Dermis blood vessel endothelial cell (primary cell): Measurements from ENCODE around the gene LRRK2. TPM values are rescaled to one million over a fixed set of nuclear protein-coding genes. Genes with fewer than 3 reads are reported as not detected.
"Not testable (repeated sequence)": the region's sequence is repeated elsewhere in the genome, so short reads cannot be mapped to it uniquely, and the experiment has no call there.

Source experiments
- DNase-seq: peaks from one replicate; pipeline ENCODE4 v3.0.0; 2010
- total RNA-seq: library from RNA; depleted of rRNA; stranded (reverse); fragments of >200 nt; gene quantifications from 2 replicates; pipeline ENCODE4 v1.2.3, GENCODE V29; 2014

Gene LRRK2
- total RNA-seq, 1 donor from 2014 or later, result 0.51 TPM

DNA sequence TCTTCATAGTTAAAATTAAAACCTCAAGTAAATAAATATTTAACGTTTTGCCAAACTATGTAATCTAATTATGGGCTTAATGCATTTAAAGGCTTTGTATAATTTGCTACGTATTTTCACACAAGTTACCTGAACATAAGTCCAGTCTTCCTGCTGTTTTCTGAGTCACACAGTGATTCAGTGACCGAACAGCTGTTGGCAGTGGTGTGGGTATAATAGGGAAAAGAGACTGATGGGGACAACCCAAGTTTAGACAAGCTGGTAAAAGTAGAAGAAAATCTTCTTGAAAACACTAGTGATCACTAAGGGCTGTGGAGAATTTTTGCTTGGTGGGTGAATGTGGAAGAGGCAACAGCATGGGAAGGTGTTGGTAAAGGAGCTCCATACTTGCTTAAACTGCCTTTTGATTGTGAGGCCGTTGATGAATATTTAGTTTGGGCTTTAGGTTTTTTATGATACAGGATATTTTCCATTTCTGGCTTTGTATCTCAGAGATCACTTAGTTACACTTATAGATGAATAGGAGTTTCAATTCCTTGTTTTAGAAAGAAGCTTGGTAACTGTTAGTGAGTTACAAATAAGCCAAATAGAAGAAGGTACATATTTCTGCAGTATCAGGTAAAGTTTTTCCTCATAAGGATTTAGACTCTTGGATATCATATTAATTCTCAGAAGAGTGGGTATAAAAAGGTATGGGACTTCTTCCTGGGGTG, 23.9 kb downstream of the LRRK2 start:
- DNase-seq, result no peak

DNA sequence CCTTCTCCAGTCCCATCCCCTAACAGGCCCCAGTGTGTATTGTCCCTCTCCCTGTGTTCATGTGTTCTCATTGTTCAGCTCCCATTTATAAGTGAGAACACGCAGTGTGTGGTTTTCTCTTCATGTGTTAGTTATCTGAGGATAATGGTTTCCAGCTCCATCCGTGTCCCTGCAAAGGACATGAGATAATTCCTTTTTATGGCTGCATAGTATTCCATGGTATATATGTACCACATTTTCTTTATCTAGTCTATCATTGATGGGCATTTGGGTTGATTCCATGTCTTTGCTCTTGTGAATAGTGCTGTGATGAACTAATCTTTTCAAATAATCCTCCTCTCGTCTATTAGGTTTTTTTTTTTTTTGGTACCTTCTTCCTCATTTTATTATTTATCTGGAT, 25.9 kb downstream of the LRRK2 start:
- DNase-seq, result not testable (repeated sequence)

DNA sequence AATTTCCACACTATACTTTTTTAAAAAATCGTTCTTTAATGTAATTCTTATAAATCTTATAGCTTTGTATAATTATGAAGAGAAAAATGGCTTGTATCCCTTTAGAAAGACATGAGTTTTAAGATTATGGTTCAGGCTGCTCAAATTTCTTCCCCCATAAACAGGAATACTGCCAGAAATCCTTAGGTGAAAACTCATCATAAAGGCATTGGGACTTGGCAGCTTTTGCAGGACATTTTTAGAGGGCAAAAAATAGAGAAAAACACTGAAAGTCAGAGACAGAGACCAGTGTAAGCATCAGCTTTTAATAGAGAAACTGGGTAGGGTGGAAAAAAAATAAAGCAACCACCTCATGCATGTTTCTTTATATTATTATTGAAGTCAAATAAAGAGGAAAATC, 29.1 kb downstream of the LRRK2 start:
- no peak for DNase-seq

GRCh38 chr12:40254455-40255085, 29.8 kb downstream of the LRRK2 start:
- DNase-seq, result no peak

DNA sequence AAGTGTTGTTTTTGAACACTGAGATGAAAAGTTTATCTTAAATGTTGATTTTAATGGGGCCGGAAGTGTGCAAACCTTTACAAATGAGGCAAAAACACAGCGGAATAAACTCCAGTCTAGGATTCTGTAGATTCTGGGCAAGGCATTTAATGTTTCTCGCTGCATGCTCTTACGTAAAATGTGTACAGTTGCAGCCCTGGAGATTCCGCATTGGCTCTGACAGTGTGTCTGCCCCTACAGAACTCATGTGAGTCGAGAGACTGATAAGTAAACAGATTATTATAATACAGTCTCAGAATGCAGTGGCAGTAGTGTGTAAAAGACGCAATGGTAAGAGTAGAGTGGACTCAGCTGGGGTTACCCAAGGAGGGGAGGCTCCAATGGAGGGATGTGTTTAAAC, 33.6 kb downstream of the LRRK2 start:
- no peak for DNase-seq

GRCh38 chr12:40261937-40262336, 37.1 kb downstream of the LRRK2 start:
- DNase-seq, result no peak

GRCh38 chr12:40262657-40263056, 37.9 kb downstream of the LRRK2 start:
- DNase-seq, result no peak

DNA sequence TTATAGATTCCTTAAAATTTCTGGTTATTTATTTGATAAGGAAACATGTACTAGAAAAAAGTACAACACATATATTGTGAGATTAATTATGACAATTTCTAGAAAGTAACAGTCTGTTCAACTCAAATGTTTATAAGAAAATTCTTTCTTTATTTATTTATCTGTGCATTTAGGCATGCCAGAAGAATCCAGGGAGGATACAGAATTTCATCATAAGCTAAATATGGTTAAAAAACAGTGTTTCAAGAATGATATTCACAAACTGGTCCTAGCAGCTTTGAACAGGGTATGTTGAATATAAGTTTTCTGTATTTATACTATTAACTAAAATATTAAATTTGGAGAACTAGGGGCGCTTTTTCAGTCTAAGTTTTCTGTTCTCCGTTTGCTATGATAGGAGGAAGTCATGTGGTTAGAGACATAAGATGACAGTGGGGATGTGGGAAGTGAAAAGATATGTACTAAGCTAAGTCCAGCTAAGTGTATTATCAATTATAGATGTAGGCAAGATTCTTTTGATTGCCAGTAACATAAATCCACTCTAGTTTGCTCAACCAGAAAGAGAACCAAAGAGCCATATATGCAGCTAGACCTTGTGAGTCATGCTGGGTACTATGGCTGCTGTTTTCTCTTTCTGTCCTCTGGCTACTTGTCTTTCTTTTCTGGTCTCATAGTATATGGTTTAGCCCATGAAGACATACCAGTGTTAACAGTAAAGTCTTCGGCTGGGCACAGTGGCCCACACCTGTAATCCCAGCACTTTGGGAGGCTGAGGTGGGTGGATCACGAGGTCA, 39.0 kb downstream of the LRRK2 start:
- no peak for DNase-seq

DNA sequence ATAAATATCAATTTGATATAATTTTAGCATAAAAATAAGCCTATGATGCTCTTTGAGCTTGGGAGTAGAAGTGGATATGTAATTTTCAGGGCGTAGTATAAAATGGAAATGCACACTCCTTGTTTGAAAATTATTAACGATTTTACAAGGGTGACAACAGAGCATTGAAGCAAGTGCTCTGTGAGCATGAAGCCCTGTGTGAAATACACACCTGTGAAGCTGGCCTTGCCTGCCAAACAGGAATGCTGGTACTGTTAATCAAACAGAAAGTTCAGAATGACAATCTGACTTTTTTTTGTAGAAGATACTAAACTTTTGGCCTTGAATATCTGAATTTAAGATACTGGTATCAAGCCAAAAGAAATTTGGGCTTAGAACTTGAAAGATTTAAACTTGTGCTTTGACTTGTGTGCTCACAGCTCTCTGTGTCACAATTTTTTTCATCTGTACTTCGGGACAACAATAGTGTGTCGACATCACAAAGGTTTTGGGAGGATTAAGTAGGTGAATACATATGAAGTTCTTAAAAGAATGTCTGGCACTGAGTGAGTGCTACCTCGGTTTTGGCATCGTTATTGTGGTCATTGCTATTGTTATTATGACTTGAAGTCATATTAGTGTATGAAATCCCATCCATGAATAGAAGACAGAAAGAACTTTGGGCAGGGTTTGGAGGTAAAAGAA, 47.3 kb downstream of the LRRK2 start:
- no peak for DNase-seq

DNA sequence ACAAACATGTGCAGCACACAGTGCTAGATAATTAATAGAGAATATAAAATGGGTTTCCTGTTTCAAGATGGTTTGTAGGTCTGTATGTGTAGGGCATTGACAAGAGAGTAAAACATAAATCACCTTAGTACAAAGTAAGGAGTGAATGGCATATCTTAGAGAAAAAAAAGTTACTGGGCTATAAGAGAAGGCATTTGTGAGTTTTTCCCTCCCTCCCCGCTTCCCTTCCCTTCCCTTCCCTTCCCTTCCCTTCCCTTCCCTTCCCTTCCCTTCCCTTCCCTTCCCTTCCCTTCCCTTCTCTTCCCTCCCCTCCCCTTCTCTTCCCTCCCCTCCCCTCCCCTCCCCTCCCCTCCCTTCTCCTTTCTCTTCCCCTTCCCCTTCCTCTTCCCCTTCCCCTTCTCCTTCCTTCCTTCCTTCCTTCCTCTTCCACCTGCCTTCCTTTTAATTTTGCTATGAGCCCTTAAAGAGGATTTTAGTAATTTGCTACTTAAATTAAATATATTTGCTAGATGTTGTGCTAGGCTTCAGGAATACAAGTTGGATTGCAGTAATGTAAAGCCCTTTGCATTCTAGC, 57.1 kb downstream of the LRRK2 start:
- DNase-seq, result no peak

DNA sequence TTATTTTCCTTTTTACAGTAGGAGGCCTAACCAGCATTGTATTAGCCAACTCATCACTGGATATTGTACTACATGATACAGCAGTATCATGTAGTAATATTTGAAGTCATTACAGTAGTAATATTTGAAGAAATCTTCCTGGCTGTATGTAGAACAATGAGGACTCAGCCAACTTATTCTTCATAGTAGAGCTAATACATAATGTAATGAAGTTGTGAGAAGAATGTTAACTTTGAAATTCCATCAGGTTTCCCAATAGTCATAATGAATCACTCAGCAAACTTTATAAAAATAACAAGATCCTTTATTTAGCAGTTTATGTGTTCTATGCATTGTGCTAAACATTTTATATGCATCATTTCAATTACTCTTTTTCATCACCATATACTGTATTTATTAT, 61.8 kb downstream of the LRRK2 start:
- no peak for DNase-seq

DNA sequence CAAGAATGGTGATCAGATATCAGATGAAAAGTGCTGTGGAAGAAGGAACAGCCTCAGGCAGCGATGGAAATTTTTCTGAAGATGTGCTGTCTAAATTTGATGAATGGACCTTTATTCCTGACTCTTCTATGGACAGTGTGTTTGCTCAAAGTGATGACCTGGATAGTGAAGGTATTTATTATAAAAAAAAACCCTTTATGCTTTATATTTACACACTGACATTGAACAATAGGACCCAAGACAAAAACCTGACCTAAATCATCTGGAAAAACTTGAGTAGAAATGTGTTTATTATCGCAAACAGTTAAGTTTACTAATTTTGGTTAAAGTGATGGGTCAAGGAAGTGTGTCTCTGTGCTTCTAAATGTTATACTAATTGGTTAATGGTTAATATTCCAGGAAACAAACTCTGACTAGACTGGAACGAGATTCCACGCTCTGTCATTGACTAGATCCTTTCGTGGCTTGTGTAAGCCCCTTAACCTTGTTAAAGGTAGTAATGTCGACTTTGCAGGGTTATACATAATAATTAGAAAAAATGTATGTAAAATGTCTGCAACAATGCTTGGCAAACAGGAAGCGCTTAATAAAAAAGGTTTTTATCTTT, 62.7 kb downstream of the LRRK2 start:
- no peak for DNase-seq

- no peak for DNase-seq
Measured at GRCh38 chr12:40292788-40293429, 68.1 kb downstream of the LRRK2 start.

DNA sequence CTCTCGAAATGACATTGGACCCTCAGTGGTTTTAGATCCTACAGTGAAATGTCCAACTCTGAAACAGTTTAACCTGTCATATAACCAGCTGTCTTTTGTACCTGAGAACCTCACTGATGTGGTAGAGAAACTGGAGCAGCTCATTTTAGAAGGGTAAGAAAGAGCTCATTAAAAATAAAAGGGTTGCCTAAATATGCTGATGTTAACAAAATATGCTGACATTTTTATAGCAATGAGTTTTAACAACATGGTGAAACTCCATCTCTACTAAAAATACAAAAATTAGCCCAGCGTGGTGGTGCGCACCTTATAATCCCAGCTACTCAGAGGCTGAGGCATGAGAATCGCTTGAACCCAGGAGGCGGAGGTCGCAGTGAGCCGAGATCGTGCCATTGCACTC, 73.5 kb downstream of the LRRK2 start:
- no peak for DNase-seq

DNA sequence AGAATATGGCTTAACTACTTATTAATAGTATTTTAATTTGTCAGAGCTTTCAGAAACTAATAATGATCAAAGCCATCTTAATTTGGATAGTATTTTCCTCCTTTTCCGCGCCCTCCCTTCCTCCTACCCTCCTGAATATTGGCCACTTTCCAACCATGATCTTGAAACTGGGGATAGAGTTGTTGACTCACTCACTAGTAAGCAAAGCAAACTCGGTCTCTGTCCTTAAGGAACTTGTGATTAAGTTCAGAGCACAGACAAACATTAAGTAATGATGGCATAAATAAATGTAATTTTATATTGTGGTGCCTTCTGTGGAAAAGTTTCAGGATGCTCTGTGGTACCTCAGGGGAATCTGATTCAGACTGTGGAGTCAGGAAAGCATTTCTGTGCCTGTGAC, 75.7 kb downstream of the LRRK2 start:
- DNase-seq, result no peak

DNA sequence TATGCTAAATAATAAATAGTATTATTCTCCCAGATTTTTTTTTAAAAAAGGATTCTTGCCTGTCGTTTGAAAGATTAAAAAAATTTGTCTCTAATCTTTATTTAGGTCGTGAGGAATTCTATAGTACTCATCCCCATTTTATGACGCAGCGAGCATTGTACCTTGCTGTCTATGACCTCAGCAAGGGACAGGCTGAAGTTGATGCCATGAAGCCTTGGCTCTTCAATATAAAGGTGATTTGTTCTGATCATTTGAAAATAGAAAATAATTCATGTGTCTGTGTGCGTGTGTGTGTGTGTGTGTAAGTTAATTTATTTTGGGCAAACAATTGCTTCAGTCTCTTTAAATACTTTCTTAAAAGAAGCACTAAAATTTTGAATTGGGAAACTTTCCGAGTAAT, 84.2 kb downstream of the LRRK2 start:
- no peak for DNase-seq

DNA sequence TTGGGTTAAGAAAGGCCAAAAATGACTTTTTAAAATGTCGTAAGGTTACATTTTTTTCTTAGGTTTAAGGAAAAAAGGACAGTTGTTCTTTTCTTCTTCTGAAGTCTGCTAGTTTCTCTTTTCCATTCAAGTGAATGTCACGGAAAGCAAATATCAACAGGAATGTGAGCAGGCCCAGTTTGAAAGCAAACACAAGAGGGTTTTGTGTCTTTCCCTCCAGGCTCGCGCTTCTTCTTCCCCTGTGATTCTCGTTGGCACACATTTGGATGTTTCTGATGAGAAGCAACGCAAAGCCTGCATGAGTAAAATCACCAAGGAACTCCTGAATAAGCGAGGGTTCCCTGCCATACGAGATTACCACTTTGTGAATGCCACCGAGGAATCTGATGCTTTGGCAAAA, 85.4 kb downstream of the LRRK2 start:
- DNase-seq, result no peak

- no peak for DNase-seq
Measured at GRCh38 chr12:40312196-40312595, 87.4 kb downstream of the LRRK2 start.

GRCh38 chr12:40312982-40313576, 88.3 kb downstream of the LRRK2 start:
- DNase-seq, result no peak

DNA sequence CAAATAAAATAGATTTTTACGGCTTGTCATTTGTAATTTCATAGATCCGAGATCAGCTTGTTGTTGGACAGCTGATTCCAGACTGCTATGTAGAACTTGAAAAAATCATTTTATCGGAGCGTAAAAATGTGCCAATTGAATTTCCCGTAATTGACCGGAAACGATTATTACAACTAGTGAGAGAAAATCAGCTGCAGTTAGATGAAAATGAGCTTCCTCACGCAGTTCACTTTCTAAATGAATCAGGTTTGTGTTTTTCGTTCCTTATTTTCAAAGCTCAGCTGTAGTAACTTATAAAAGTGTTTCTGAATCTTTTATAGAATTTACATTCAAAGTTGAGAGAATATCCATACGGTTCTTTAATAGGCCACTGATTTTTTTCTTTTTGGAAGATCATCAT, 89.1 kb downstream of the LRRK2 start:
- no peak for DNase-seq

DNA sequence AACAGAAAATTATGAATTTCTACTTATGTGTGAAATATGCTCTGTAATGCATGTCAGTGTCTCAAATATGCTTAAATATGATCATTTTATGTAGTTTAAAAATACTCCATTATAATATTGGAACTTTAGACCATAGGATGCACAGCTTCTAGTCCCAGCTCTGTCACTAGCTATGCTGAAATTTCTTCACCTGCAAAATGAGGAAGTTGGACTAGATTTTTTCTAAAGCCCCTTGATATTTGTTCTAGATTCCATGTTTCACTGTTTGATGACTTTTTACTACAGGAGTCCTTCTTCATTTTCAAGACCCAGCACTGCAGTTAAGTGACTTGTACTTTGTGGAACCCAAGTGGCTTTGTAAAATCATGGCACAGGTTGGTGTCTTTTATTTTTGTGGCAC, 90.1 kb downstream of the LRRK2 start:
- DNase-seq, result no peak

- DNase-seq, result no peak
Measured at GRCh38 chr12:40315375-40315774, 90.6 kb downstream of the LRRK2 start.
